ENCODE results near the gene KCNA2.

KCNA2 gene

GRCh38 chr1:110605446-110605845 lies 712 bp downstream of the KCNA2 start:
- in situ Hi-C loops (cut with MboI; ENCODE audit: low sequenced_read_pairs): no loop called here

- in situ Hi-C loops (cut with MboI; ENCODE audit: low sequenced_read_pairs): no loop called here
Measured at GRCh38 chr1:110604586-110605148, 1.5 kb downstream of the KCNA2 start.

- in situ Hi-C loops (cut with MboI; ENCODE audit: low sequenced_read_pairs): no loop called here
Measured at GRCh38 chr1:110603058-110603457, 3.1 kb downstream of the KCNA2 start.

GRCh38 chr1:110602466-110602865 lies 3.7 kb downstream of the KCNA2 start:
- in situ Hi-C loops (cut with MboI; ENCODE audit: low sequenced_read_pairs): no loop called here

- in situ Hi-C loops (cut with MboI; ENCODE audit: low sequenced_read_pairs): no loop called here
Measured at GRCh38 chr1:110601332-110601731, 4.8 kb downstream of the KCNA2 start.

- in situ Hi-C loops (cut with MboI; ENCODE audit: low sequenced_read_pairs): no loop called here
Measured at GRCh38 chr1:110600716-110601115, 5.4 kb downstream of the KCNA2 start.

- in situ Hi-C loops (cut with MboI; ENCODE audit: low sequenced_read_pairs): no loop called here
Measured at GRCh38 chr1:110597966-110598365, 8.2 kb downstream of the KCNA2 start.

- in situ Hi-C loops (cut with MboI; ENCODE audit: low sequenced_read_pairs): no loop called here
Measured at GRCh38 chr1:110596312-110596711, 9.8 kb downstream of the KCNA2 start.

- in situ Hi-C loops (cut with MboI; ENCODE audit: low sequenced_read_pairs): no loop called here
Measured at GRCh38 chr1:110595353-110595710, 10.8 kb downstream of the KCNA2 start.

GRCh38 chr1:110594456-110595352 lies 11.5 kb downstream of the KCNA2 start:
- in situ Hi-C loops (cut with MboI; ENCODE audit: low sequenced_read_pairs): no loop called here

- in situ Hi-C loops (cut with MboI; ENCODE audit: low sequenced_read_pairs): no loop called here
Measured at GRCh38 chr1:110593902-110594301, 12.3 kb downstream of the KCNA2 start.

GRCh38 chr1:110591956-110592355 lies 14.2 kb downstream of the KCNA2 start:
- in situ Hi-C loops (cut with MboI; ENCODE audit: low sequenced_read_pairs): no loop called here

- in situ Hi-C loops (cut with MboI; ENCODE audit: low sequenced_read_pairs): no loop called here
Measured at GRCh38 chr1:110588991-110589390, 17.2 kb downstream of the KCNA2 start.

- in situ Hi-C loops (cut with MboI; ENCODE audit: low sequenced_read_pairs): no loop called here
Measured at GRCh38 chr1:110588486-110588885, 17.7 kb downstream of the KCNA2 start.

- in situ Hi-C loops (cut with MboI; ENCODE audit: low sequenced_read_pairs): no loop called here
Measured at GRCh38 chr1:110587906-110588305, 18.3 kb downstream of the KCNA2 start.

GRCh38 chr1:110585481-110585880 lies 20.7 kb downstream of the KCNA2 start:
- in situ Hi-C loops (cut with MboI; ENCODE audit: low sequenced_read_pairs): no loop called here

- in situ Hi-C loops (cut with MboI; ENCODE audit: low sequenced_read_pairs): no loop called here
Measured at GRCh38 chr1:110584045-110584444, 22.1 kb downstream of the KCNA2 start.

- in situ Hi-C loops (cut with MboI; ENCODE audit: low sequenced_read_pairs): no loop called here
Measured at GRCh38 chr1:110583505-110583904, 22.7 kb downstream of the KCNA2 start.

- in situ Hi-C loops (cut with MboI; ENCODE audit: low sequenced_read_pairs): no loop called here
Measured at GRCh38 chr1:110582378-110582777, 23.8 kb downstream of the KCNA2 start.

GRCh38 chr1:110581682-110582145 lies 24.4 kb downstream of the KCNA2 start:
- in situ Hi-C loops (cut with MboI; ENCODE audit: low sequenced_read_pairs): no loop called here

GRCh38 chr1:110580244-110580643 lies 25.9 kb downstream of the KCNA2 start:
- in situ Hi-C loops (cut with MboI; ENCODE audit: low sequenced_read_pairs): no loop called here

- in situ Hi-C loops (cut with MboI; ENCODE audit: low sequenced_read_pairs): no loop called here
Measured at GRCh38 chr1:110579460-110579859, 26.7 kb downstream of the KCNA2 start.
